Lung (tissue), 12 donors: ENCODE measurements around the gene PSMB10. TPM values are rescaled to one million over a fixed set of nuclear protein-coding genes. Genes with fewer than 3 reads are reported as not detected.

Source experiments
- ATAC-seq: fragments of 200-7000 bp; cut with Tn5 transposase; one replicate; pipeline ENCODE4 v1.9.1; 2020; ENCODE audit warnings: moderate number of reproducible peaks; ENCODE audit not compliant: insufficient read depth, low FRiP score
- DNase-seq, 3 donors: peaks; one replicate each; pipeline ENCODE4 v3.0.0-alpha.2; 2013 to 2017
- H3K27ac ChIP-seq, 2 donors: one replicate each; pipeline ENCODE4 v1.5.1; 2013; ENCODE audit warnings: mild to moderate bottlenecking in 2 of 2, moderate library complexity in 2 of 2, control low read depth in 1 of 2, inconsistent platforms in 1 of 2, low read depth in 1 of 2, low read length in 1 of 2
- H3K27me3 ChIP-seq, 3 donors: one replicate each; pipeline ENCODE4 v1.5.1; 2013; ENCODE audit warnings: low read length in 2 of 3; ENCODE audit not compliant: control insufficient read depth in 3 of 3, insufficient read depth in 3 of 3
- H3K36me3 ChIP-seq, 4 donors: one replicate each; pipeline ENCODE4 v1.5.1; 2013; ENCODE audit warnings: low read length in 4 of 4, mild to moderate bottlenecking in 1 of 4, moderate library complexity in 1 of 4; ENCODE audit not compliant: control insufficient read depth in 4 of 4, insufficient read depth in 4 of 4
- H3K4me1 ChIP-seq, 5 donors: one replicate each; pipeline ENCODE4 v1.5.1; 2013; ENCODE audit warnings: low read length in 5 of 5, mild to moderate bottlenecking in 2 of 5, moderate library complexity in 1 of 5; ENCODE audit not compliant: control insufficient read depth in 5 of 5, insufficient read depth in 5 of 5
- H3K4me3 ChIP-seq: one replicate; pipeline ENCODE4 v1.5.1; 2013; ENCODE audit warnings: mild to moderate bottlenecking, control low read depth, moderate library complexity
- H3K9ac ChIP-seq, 2 donors: one replicate each; pipeline ENCODE4 v1.5.1; 2013; ENCODE audit warnings: low read length in 2 of 2, control low read depth in 1 of 2; ENCODE audit not compliant: insufficient read depth in 1 of 2
- H3K9me3 ChIP-seq, 4 donors: one replicate each; pipeline ENCODE4 v1.5.1; 2013; ENCODE audit warnings: low read length in 3 of 4, mild to moderate bottlenecking in 1 of 4, moderate library complexity in 1 of 4; ENCODE audit not compliant: control insufficient read depth in 4 of 4, insufficient read depth in 3 of 4
- WGBS, 2 donors: extraction: QIAGEN DNeasy Blood & Tissue Kit; methylation state at CpG; one replicate each; pipeline ENCODE4 v1.1.7; 2013; 5-methylcytosine and 5-hydroxymethylcytosine counted together
- polyA plus RNA-seq, 2 donors: library from polyadenylated mRNA; stranded (reverse); fragments of 200-250 nt; gene quantifications; one replicate each; pipeline ENCODE4 v1.2.1, GENCODE V29; 2013
- total RNA-seq, 2 donors: library from RNA; depleted of rRNA in 1 of 2; stranded (reverse); fragments of >200 nt in 1 of 2; gene quantifications; one replicate each; pipeline ENCODE4 v1.2.1, GENCODE V29; 2014 to 2021
- TF ChIP-seq, protein P1 (sequence below): IDR thresholded peaks from 2 replicates; pipeline ENCODE4 v1.5.1; 2012; ENCODE audit warnings: mild to moderate bottlenecking; ENCODE audit errors: control extremely low read depth, extremely low read depth
- donor health status: control.
- donor health status: control.
- donor health status: Bipolar disorder and iron deficiency.
- donor health status: healthy.
- donor health status: DM: yes; HTN: yes; CAD: no.

PSMB10 gene
- total and polyA plus RNA-seq, 4 donors = 36.6 to 186 (median 112) TPM

DNA sequence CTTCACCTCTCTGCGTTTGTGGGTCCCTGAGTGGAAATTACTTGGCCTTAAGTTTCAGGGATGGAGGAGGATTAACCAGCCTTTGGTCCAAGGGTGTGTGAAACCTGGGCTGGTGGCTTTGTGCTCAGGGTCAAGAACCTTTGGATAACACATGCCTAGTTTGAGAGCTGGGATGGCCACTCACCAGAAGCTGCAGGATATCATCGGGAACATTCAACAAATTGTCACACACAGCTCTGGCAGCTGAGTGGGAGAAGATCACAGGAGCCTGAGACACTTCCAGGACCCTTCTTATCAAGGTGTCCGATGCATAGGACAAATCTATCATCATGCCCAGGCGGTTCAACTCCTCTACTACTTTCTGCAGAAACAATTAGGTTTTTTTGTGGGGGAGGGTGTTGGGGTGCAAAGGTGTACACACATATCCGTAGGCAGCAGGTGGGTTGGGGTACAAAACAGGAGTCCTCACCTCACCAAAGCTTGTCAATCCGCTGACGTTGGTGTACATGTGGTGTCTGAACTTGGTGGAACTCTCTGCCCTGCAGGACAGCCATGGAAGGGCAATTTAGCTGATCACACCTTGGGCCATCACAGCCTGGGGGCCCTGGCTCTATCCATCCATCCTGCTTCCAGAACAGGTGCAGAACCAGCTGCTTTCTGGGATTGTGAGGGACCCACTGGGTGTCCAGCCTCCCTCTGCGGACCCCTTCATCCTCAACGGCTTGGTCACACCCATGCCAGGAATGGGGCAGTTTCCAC, 41.0 kb upstream of the PSMB10 start:
- Histone ChIP-seq H3K9me3 (no peaks in the 10 kb centered on the region), H3K36me3 (no peaks in the 10 kb centered on the region), H3K4me1 (no peaks in the 10 kb centered on the region), H3K27me3 (no peaks in the 10 kb centered on the region), H3K27ac (no peak overlapping the region), H3K4me3 (no peak overlapping the region), H3K9ac (no peak overlapping the region)
- ATAC-seq (no peak), DNase-seq (no peak)
- TF ChIP-seq, protein P1, sequence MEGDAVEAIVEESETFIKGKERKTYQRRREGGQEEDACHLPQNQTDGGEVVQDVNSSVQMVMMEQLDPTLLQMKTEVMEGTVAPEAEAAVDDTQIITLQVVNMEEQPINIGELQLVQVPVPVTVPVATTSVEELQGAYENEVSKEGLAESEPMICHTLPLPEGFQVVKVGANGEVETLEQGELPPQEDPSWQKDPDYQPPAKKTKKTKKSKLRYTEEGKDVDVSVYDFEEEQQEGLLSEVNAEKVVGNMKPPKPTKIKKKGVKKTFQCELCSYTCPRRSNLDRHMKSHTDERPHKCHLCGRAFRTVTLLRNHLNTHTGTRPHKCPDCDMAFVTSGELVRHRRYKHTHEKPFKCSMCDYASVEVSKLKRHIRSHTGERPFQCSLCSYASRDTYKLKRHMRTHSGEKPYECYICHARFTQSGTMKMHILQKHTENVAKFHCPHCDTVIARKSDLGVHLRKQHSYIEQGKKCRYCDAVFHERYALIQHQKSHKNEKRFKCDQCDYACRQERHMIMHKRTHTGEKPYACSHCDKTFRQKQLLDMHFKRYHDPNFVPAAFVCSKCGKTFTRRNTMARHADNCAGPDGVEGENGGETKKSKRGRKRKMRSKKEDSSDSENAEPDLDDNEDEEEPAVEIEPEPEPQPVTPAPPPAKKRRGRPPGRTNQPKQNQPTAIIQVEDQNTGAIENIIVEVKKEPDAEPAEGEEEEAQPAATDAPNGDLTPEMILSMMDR = no peak
- 84 to 88% methylated on average over 9 of the region's 9 CpGs for WGBS, 2 donors

DNA sequence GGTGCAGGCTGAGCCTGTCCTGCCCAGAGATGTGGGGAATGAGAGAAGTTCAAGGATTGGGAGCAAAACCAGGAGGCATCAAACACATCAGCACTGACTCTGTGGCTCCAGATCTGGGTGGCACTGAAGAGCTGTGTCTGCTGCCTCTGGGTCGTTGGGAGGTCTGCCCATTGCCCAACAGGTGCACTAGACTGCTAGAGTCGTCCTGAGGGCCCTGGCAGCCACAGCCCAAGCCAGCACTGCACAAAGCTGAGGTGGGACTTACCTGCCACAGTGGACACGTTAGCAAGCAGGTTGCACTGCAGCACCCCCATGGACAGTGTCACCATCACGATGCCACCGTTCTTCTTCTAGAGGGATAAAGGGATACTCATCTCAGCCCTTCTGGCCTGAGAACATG, 40.4 kb upstream of the PSMB10 start:
- Histone ChIP-seq H3K4me3 (no peak overlapping the region), H3K27ac (no peak overlapping the region), H3K36me3 (no peaks in the 10 kb centered on the region), H3K9me3 (no peaks in the 10 kb centered on the region), H3K27me3 (no peaks in the 10 kb centered on the region), H3K9ac (no peak overlapping the region), H3K4me1 (no peaks in the 10 kb centered on the region)
- 70 to 72% methylated on average over 5 of the region's 5 CpGs for WGBS, 2 donors
- no peak for ATAC-seq
- no peak for DNase-seq
- TF ChIP-seq, protein P1 = no peak

DNA sequence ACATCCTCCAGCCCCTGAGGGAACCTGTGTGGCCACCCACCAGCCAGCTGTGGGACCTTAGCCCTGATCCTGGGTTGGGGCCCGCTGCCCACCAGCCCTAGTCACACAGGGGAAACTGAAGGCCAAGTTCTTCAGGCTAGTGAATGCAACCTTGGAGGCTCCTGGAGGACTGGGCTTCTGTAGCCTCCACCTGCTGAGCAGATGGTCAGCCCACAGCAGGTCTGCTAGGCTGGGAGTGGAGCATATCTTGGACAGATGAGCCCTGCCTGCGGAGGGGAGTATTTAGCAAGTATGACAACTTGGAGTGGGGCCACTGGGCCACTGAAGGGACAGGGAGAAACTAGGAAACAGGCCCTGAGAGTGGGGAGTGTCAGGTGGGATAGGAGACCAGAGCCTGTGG, 39.6 kb upstream of the PSMB10 start:
- ATAC-seq (no peak), DNase-seq (no peak)
- Histone ChIP-seq H3K27me3 (no peaks in the 10 kb centered on the region), H3K4me1 (no peaks in the 10 kb centered on the region), H3K9me3 (no peaks in the 10 kb centered on the region), H3K9ac (no peak overlapping the region), H3K4me3 (no peak overlapping the region), H3K27ac (no peak overlapping the region), H3K36me3 (no peaks in the 10 kb centered on the region)
- WGBS, 2 donors = 96 to 98% methylated on average over 2 of the region's 2 CpGs
- TF ChIP-seq, protein P1 = no peak
